HG03139 (cell line): ENCODE measurements around the gene FOXD4L1.
"Not testable (repeated sequence)": the region's sequence is repeated elsewhere in the genome, so short reads cannot be mapped to it uniquely, and the experiment has no call there.

Experiments
- ATAC-seq: cut with Tn5 transposase; IDR thresholded peaks from one replicate; pipeline ENCODE4 v1.9.1; 2021; ENCODE audit not compliant: unreplicated experiment

Gene FOXD4L1

DNA sequence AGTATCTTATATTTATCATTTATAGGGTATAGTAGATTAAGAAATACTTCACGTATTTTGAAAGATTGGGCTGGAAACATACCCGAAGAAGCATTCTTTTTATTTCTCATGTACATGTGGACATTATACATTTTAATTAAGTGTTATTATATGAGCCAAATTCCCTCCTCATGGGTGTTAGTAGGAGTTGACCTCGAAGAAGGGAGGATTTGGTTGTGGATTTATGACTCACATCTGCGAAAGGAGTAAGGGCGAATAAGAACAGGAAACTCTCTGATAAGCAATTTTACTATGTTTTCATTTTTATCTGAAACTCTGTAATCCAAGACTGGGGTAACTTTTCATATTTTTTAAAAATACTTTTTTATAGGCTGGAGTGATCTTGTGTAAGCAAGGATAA, 23.0 kb downstream of the FOXD4L1 start:
- ATAC-seq, result not testable (repeated sequence)

DNA sequence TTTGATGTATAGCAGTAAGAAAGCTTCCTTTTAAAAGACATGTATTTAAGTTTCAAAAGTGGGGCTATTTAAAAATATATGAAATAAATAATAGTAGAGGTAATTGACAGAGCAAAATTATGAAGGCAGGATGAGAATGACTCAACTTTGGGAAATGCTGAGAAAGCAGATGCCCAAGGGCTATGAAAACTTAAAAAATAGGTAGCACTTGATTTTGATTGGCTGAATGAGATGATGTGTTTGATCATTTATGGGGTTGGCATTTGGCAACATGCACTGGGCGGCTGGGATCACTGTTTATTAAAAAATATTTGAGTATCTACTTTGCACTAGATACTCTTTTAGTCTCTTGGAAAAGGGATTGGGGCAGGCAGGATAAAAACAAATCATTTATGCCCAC, 26.5 kb downstream of the FOXD4L1 start:
- ATAC-seq, result not testable (repeated sequence)

DNA sequence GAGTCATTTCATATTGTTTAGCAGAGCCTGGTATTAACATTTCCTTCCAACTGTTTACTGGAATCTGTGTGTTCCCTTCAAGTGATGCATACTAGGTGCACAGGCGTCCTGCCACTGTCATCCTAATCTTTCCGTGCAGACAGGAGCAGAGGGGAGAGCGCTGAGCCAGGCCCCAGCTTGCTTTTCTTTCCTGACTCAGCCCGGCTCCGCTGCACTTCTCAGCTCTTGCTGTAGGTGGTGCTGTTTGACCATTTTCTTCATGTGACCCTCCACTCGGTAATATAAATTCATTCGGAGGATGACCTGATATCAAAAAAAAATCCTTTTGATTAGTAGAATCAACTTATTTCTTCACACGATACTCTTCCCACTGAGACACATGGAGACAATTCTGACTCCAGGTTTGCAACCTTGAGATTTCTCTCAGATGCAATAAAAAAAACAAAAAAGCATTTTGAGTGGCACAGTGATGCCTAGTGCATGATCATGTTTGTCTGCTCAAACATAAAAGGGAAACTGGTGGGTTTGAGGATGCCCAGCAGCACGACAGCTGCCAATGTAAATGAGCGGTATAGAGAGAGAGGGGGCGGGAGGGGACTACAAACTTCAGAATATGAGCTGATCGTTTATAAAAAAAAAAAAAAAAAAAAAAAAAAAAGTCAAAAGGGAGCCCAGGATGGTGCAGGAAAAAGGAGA, 29.0 kb downstream of the FOXD4L1 start:
- ATAC-seq, result peak; percentile 77

DNA sequence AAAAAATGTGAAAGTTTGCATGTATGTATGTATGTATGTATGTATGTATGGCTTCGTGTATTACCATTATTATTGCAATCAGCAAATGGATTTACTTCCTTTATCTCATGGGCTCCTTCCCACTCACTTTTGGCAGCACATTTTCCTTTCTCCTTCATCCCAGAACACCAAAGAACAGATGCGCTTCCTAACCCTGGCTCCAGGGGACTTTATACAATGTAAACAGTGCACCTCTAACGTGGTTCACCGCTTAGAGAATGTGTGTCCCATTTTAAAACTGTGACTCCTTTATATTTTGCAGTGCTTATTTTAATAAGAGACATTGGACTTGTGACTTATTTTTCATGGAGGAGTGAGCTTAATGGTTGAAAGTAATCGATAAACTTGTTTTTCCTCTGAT, 29.7 kb downstream of the FOXD4L1 start:
- ATAC-seq, result not testable (repeated sequence)

DNA sequence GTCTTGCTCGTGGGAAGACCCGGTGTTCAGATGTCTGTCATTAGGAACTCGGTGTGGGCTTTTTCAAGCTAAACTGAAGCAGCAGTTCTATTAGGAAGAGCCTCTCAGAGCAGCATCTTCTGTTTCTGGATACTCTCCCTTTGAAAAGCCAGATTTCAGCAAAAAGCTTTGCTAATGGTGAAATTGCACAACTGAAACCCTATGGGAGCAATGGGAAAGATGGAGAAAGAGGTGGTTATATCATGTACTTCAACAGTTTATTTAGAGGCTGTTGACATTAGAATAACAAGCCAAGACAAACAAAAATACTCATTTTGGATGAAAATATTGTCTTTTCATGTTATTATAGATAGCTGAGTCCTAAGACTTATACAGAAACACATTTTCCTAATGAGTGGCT, 30.4 kb downstream of the FOXD4L1 start:
- not testable (repeated sequence) for ATAC-seq

DNA sequence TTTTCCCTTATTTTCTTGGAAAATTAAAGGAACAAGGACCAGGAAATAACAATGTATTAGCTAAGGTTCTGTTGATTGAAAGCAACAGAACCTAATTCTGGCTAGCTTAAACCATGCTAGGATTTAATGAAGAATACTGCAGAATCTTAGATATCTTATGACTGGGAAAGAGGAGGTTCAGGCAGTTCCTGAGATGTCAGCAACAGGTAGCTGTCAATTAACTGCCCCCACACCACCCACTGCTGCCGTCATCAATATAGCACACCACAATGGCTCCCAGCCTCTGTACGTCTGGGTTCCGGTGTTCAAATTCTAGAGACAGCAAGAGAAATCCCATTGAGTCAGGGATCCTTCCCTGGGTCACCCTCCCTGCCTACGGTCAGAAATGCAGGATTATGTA, 34.5 kb downstream of the FOXD4L1 start:
- not testable (repeated sequence) for ATAC-seq

DNA sequence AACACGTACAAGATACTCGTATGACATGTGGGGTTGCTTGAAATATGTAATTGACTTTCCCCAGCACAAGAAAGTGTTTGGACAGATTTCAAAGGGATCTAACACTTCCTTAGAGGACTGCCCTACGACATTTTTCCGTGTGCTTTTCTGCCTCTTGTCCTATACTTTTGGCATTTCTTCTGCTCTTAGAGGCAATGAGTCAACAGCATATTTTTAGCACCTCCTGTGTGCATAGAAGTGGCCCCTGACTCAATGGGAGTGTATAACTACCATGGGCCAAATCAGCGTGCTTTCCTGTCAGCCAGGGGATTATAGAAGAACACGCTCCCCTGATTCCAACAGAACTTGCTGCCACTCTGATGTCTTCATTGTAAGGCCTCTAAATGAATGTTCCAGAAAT, 38.1 kb downstream of the FOXD4L1 start:
- ATAC-seq, result not testable (repeated sequence)

DNA sequence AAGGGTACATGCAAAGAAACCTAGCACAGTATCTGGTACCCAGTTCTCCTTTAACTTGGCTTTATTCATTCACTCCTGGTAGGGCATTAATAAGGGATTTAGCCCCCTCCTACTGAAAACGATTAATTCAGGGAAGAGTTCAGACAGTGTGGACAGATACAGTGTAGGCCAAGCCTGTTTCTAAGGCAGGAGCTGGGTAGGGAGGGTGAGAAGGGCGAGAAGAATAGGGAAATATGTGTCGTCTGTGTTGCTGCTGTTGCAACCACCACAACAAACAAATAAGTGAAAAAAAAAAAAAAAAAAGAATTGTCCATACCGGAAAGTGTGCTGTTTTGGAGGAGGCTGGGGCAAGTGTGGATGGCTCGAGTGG, 42.4 kb downstream of the FOXD4L1 start:
- ATAC-seq, result not testable (repeated sequence)

DNA sequence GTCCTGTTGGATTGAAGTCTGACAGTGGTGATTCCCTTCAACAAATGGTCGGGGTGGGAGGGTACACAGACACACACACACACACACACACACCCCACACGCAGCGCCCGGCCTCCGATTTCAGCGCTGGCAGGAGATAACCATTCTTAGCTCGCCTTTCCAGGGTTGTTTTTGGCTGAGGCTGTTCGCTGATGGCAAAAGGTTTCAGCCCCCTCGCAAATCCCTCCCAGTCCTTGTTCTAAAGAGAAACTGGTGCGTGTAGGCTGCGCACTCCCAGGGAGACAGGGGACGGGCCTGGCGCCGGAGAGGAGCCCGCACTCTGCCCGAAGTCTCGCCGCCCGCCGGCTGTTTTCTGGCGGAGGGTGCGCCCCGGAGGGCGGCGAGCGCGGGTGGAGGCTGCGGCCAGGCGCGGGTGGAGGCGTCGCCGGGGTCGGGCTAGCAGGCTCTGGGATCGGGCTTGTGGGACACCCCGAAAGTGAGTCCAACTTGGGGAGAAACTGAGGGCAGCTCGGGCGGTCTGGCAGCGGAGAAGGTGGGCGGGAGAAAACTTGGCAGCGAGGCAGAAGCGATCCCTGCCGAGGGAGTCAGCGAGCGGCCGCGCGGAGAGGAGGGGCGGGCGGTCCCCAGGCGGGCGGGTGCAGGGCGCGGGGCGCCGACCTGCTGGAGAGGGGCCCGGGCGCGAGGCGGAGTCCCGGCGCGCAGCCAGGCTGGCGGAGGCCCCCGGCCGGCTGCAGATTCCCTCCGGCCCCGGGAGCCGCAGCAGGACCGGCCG, 42.9 kb downstream of the FOXD4L1 start:
- ATAC-seq, result not testable (repeated sequence)

DNA sequence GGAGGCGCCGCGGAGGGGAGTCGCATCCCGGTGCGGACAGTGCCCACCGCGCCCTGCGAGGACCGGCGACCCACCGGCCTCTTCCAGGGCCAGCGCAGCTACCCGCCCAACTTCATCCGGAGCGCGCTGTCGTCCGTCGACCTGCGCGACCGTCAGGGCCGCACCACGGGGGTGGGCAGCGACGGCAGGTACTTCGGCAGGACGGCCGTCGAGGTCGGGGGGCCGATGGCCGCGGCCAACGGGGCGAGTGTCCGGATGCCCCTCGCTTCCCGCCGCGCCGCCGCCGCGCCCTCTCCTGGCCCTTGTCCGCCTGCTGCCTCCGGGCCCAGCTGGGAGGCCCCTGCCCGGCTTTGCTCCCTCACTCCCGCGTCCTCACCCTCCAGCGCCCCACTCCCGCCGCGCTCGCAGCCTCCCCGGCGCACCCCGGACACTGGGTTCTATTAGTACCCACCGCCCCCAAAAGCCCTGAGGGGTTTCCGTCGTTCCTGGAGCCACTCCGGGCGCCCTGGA, 43.6 kb downstream of the FOXD4L1 start:
- ATAC-seq, result not testable (repeated sequence)

DNA sequence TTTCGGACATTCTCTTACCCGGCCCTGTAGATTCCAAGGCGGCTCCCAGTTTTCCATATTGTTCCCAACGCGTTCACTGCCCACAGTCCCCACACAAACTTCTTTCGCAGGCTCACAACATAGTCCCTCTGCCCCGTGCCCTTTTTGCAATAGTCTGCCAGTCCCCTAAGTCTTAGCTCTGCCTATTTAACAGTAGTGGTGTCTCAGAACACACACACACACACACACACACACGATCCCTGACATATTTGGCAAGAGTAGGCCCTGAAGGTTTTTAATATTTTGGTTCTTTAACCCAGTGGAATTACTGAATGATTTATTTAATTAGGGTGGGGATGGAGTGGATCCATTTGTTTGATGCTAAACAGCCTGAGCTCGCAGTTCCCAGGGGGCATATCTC, 44.1 kb downstream of the FOXD4L1 start:
- not testable (repeated sequence) for ATAC-seq
